HG02970 (cell line): Measurements from ENCODE around the gene KCNQ1.

Experiments
- ATAC-seq: cut with Tn5 transposase; IDR thresholded peaks from one replicate; pipeline ENCODE4 v1.9.1; 2021; ENCODE audit warnings: mild to moderate bottlenecking, moderate library complexity, moderate number of reproducible peaks; ENCODE audit not compliant: unreplicated experiment, low FRiP score

The KCNQ1 gene

GRCh38 chr11:2507212-2507901 lies 62.5 kb downstream of the KCNQ1 start:
- ATAC-seq: no peak

DNA sequence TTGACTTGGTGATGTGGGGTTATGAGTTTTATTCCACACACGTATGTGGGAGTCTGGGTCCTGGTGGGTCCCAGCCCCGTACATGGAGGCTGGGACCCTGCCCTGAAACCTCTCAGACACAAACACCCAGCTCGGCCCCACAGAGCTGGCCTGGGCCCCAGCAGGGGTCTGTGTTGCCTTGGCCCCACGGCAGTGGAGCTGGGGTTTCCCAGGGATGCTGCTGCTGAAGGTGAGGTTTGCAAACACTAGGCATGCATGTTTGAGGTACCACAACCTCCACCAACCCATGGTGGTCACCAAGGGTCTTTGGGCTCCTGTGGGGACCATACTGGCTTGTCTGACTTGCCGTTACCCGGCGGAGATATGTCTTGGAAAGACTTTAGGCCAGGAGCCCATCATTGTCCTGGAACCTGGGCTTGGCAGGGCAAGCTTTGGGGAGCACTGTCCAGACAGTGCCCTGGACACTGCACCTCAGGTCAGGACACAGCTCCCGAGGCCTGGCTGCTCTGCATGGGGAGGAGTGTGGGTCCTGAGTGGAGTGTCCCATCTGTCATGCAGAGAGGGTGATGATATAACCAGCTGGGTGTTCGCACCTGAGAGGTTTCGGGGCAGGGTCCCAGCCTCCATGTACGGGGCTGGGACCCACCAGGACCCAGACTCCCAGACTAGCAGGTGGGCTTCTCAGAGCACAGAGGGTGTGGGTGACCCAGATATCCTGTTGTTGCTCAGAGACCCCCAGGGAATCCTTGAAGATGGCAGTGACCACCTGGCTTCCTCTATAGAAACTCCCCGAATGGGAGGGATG lies 63.3 kb downstream of the KCNQ1 start:
- no peak for ATAC-seq

- no peak for ATAC-seq
Observed at GRCh38 chr11:2508793-2509192, 64.0 kb downstream of the KCNQ1 start.

- no peak for ATAC-seq
Observed at GRCh38 chr11:2509481-2510001, 64.7 kb downstream of the KCNQ1 start.

DNA sequence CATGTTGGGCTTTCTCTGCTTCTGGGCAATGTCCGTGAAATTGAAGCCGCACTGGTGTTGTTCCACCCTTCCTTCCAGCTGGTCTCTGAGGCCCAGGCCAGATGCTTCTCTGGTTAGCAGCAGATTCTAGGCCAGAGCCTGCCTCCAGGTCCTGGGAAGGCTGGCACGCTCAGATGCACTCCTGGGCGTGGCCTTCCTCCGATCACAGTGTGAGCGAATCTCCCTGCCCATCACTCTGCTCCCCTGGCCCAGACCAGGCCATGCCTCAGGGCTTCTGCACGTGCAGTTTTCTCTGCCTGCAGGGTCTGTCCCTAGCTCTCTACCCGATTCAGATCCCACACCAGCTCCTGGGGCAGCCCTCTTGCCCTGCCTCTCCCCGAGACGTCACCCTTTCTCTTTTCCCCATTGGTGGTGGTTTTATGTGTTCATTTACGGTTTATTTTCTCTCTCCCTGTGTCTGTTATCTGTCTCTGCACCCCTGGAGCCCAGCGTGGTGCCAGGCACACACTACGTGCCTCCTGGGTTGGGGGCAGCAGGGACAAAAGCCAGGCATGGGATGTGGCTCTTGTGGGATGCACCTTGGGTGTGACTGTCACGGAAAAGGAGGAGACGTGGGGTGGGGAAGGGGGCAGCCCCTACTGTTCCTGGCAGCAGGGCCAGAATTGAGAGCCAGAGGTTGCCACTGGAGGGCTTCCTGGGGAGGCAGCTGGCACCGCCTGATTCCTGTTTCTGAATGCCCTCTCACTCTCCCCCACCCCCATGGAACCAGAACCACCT lies 66.0 kb downstream of the KCNQ1 start:
- no peak for ATAC-seq

- ATAC-seq: no peak
Observed at GRCh38 chr11:2511421-2512369, 66.9 kb downstream of the KCNQ1 start.

DNA sequence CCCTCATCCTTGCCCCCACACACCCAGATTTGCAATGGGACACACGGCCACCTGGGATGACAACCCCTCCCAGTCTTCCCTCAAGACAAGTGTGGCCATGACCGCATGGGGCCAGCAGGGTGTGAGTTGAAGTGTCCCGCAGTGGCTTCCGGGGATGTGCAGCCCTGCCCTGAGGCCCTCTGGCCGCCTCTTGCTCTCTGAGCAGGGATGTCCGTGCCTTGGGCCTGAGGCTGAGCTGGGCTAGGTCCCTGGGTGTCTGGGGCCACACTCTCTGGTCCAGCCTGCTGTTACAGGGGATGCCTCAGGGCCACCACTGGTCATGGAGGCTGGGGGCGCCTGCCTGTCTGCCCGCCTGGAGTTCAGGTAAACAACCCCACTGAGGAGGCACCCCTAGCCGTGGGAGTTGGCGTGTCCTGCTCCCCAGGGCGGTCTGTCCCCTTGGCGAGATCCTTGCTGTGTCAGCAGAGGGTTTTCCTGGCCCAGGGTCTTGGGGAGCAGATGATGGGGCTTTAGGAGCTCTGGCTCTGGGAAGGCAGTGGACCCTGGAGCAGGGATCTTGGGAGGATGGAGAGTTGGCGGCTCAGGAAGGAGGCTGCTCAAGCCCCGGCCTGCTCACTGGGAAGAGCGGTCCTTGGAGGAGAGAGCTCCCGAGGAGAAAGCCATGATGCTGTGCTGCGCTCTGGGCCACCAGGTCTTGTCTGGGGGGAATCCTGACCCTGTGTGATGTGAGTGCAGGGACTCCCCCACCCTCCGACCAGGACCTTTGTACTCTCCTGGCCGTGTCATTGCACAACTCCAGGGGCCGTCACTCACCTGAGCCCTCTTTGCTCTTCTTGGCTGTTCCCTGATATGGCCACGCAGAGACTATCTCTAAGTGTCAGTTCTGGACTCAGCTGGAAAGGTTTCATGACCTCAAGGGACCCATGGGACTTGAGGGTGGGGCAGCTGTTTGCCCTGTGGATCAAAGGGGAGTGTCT lies 67.9 kb downstream of the KCNQ1 start:
- no peak for ATAC-seq

DNA sequence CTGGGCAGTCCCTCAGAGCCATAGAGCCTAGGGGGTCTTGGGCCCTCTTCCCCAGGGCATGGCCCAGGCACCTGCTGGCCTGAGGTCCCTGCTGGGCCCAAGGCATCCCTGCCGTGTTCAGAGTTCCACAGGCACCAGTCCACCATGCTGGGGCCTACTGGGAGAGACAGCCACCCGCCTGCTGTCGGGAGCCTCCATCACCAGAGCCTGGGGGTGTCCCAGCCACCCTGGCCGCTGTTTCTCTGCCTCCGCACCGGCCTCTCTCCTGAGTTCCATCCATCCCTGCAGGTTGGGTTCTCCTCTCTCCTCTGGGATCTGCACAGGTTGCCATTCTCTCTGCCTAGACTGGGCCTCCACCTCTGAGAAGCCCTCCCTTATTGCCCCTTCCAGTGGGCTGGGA lies 68.6 kb downstream of the KCNQ1 start:
- no peak for ATAC-seq

- no peak for ATAC-seq
Observed at GRCh38 chr11:2515401-2516275, 70.8 kb downstream of the KCNQ1 start.

- no peak for ATAC-seq
Observed at GRCh38 chr11:2516276-2517015, 71.6 kb downstream of the KCNQ1 start.

- no peak for ATAC-seq
Observed at GRCh38 chr11:2517016-2517385, 72.2 kb downstream of the KCNQ1 start.

- no peak for ATAC-seq
Observed at GRCh38 chr11:2517386-2518064, 72.7 kb downstream of the KCNQ1 start.

GRCh38 chr11:2518111-2518982 lies 73.5 kb downstream of the KCNQ1 start:
- ATAC-seq: no peak

- no peak for ATAC-seq
Observed at GRCh38 chr11:2518983-2519340, 74.2 kb downstream of the KCNQ1 start.

DNA sequence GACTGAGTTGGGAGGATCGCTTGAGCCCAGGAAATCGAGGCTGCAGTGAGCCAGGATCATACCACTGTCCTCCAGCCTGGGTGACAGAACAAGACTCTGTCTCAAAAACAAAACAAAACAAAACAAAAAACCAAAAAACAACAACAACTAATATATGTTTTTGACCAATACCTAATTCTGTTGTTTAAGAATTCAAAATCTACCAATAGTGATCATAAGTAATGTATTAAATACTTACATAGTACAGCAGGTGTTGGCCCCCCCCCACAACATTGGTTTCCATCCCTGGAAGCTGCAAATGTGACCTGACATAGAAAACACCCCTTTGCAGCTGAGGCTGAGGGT lies 74.7 kb downstream of the KCNQ1 start:
- no peak for ATAC-seq
